Vagina (tissue), 2 donors: ENCODE measurements around the gene MAML3.

Experiments used
- CTCF ChIP-seq, 3 experiments: fragments of 450-650 bp in 2 of 3; fragments of 200-600 bp in 1 of 3; sonication (generic) in 1 of 3; IDR thresholded peaks; one replicate each; pipeline ENCODE4 v1.5.1; 2017 to 2019; ENCODE audit warnings: antibody characterized with exemption in 3 of 3, mild to moderate bottlenecking in 2 of 3, moderate library complexity in 2 of 3
- POLR2AphosphoS5 ChIP-seq, 2 donors: sonication (generic); formaldehyde crosslinking; IDR thresholded peaks; one replicate each; pipeline ENCODE4 v1.9.0; 2017; ENCODE audit warnings: antibody characterized with exemption in 2 of 2, mild to moderate bottlenecking in 2 of 2, low read depth in 1 of 2; ENCODE audit not compliant: insufficient read depth in 1 of 2

DNA sequence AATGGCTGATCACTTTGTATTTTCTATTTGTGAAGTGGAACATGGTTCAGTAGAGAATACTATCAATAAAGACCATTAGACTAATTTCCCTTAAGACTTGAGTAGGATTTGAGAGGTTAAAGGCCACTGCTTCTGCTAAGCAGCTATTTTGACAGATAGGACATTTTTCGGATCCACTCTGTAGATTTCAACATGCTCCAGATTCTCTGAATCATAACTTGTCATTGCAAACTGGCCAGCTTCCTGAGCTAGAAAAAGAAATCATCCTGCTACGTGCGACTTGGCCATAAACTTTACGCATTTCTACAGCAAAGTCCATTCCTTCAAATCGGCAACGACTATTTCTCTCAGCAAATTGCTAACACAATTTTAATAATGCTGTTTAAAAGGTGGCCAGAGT is 433.2 kb downstream of the MAML3 start:
- TF ChIP-seq CTCF (IDR thresholded peaks at IDR 0.05) (no peak), POLR2AphosphoS5 (IDR thresholded peaks at IDR 0.05; ENCODE audit: insufficient read depth in 1 of 2, low read depth in 1 of 2) (no peak)
